ENCODE measurements around the gene C1orf87. TPM values are rescaled to one million over a fixed set of nuclear protein-coding genes. Genes with fewer than 3 reads are reported as not detected.

C1orf87 gene
- polyA plus RNA-seq, 1 of the 3 experiments (the other 2 are of a cell fraction): not detected

- Histone ChIP-seq H3K9me2 (no peaks in the 10 kb centered on the region), H3K27ac (ENCODE audit: low read depth in 2 of 2, low read length in 1 of 2) (no peak overlapping the region), H3F3A (replicated peaks; ENCODE audit: insufficient read depth) (no peaks in the 10 kb centered on the region), H4K20me1 (ENCODE audit: insufficient read depth) (no peaks in the 10 kb centered on the region), H2AFZ (ENCODE audit: low read depth) (no peak overlapping the region), H3K36me3 (replicated peaks in 1 of 2; ENCODE audit: control insufficient read depth in 1 of 2, insufficient read depth in 2 of 2, low read length in 1 of 2) (no peaks in the 10 kb centered on the region), H3K79me2 (ENCODE audit: insufficient read depth) (no peaks in the 10 kb centered on the region), H3K9ac (no peak overlapping the region), H3K9me3 (no peaks in the 10 kb centered on the region), H3K27me3 (ENCODE audit: insufficient read depth) (no peaks in the 10 kb centered on the region), H3K4me1 (ENCODE audit: control insufficient read depth in 1 of 2, insufficient read depth in 2 of 2, low read depth in 1 of 2, low read length in 1 of 2) (no peaks in the 10 kb centered on the region), H3K4me2 (no peak overlapping the region), H3K4me3 (ENCODE audit: low read depth in 2 of 2, low read length in 1 of 2) (no peak overlapping the region)
- 96% methylated on average over 5 of the region's 5 CpGs for WGBS (ENCODE audit: low lambda C conversion rate)
- ChIA-PET POLR2A (no interaction called here), CTCF (interaction anchor here (1.2 to 4.7 kb wide), 6 partner anchors 8 to 786 kb away, joined by 3 to 31 read pairs (median 4); no protein-coding TSS in a partner anchor)
- no peak for TF ChIP-seq ZBTB33 (IDR thresholded peaks at IDR 0.05; ENCODE audit: borderline replicate concordance, low read depth)
- no peak for TF ChIP-seq EP300 (IDR thresholded peaks at IDR 0.05; ENCODE audit: borderline replicate concordance in 1 of 2, low read depth in 1 of 2, low read length in 1 of 2)
- no peak for TF ChIP-seq NRF1 (IDR thresholded peaks at IDR 0.05; ENCODE audit: low read depth, low read length)
- no peak for TF ChIP-seq POLR2AphosphoS5 (IDR thresholded peaks at IDR 0.05; ENCODE audit: low read depth, low read length)
- TF ChIP-seq CHD2 (IDR thresholded peaks at IDR 0.05; ENCODE audit: low read length, partially characterized antibody): no peak
- no peak for TF ChIP-seq ELF1 (IDR thresholded peaks at IDR 0.05)
- TF ChIP-seq IRF3 (IDR thresholded peaks at IDR 0.05; ENCODE audit: low read depth, low read length): no peak
- no peak for TF ChIP-seq FOXJ3 (CRISPR knock-in tag; IDR thresholded peaks at IDR 0.05)
- TF ChIP-seq MAX (IDR thresholded peaks at IDR 0.05; ENCODE audit: low read depth): no peak
- no peak for TF ChIP-seq JUND (IDR thresholded peaks at IDR 0.05)
- TF ChIP-seq RFX5 (IDR thresholded peaks at IDR 0.05; ENCODE audit: low read length): no peak
- no peak for TF ChIP-seq MEF2A (IDR thresholded peaks at IDR 0.05; ENCODE audit: borderline replicate concordance, low read depth)
- no peak for TF ChIP-seq USF2 (IDR thresholded peaks at IDR 0.05; ENCODE audit: borderline replicate concordance, low read depth, low read length)
- TF ChIP-seq YY1 (IDR thresholded peaks at IDR 0.05; ENCODE audit: low read depth): no peak
- no peak for TF ChIP-seq CTCF (IDR thresholded peaks at IDR 0.05)
- no peak for TF ChIP-seq MXI1 (IDR thresholded peaks at IDR 0.05; ENCODE audit: low read depth, low read length)
- no peak for TF ChIP-seq FOSL2 (IDR thresholded peaks at IDR 0.05; ENCODE audit: borderline replicate concordance, low read depth)
- DNase-seq: no peak
Observed at GRCh38 chr1:59979666-59980065, 93.9 kb downstream of the C1orf87 start.

Measured in SK-N-SH (cell line).